ENCODE data around the gene RUFY3. TPM values are rescaled to one million over a fixed set of nuclear protein-coding genes. Genes with fewer than 3 reads are reported as not detected.

The RUFY3 gene
- total and polyA plus RNA-seq, 2 of the 4 experiments (the other 2 are of a cell fraction), result 19.6 to 28.9 TPM

GRCh38 chr4:70741867-70742658, 20.3 kb downstream of the RUFY3 start:
- dilution Hi-C loops (cut with HindIII; ENCODE audit: low sequenced_read_pairs, unreplicated experiment) (no loop called here), in situ Hi-C loops (cut with MboI; ENCODE audit: low sequenced_read_pairs) (no loop called here), intact Hi-C loops (cut with micrococcal nuclease) (no loop called here)
- Histone ChIP-seq H2BK120ac (ENCODE audit: low read depth, low read length) (no peak overlapping the region), H4K8ac (ENCODE audit: low read depth in 2 of 2, low read length in 2 of 2) (no peak overlapping the region), H3K9me3 (ENCODE audit: control insufficient read depth, insufficient read depth, low read length) (no peaks in the 10 kb centered on the region), H4K5ac (ENCODE audit: low read depth, low read length) (no peak overlapping the region), H3K4me2 (ENCODE audit: low read depth, low read length) (no peak overlapping the region), H3K9me1 (ENCODE audit: insufficient read depth, low read length) (peaks cover 7% of the 10 kb centered on the region; the same call in 1 of the 2 replicates), H3K23ac (ENCODE audit: low read depth, low read length) (no peak overlapping the region), H3K27me3 (ENCODE audit: control insufficient read depth, insufficient read depth, low read length) (no peaks in the 10 kb centered on the region), H2BK20ac (ENCODE audit: low read depth, low read length) (no peak overlapping the region), H3K79me1 (ENCODE audit: low read depth in 1 of 2, low read length in 2 of 2) (peaks cover 24 to 49% of the 10 kb centered on the region in 2 experiments), H3K14ac (replicated peaks; ENCODE audit: low read depth, low read length) (no peak overlapping the region), H3K4me3 (ENCODE audit: insufficient read depth, low read depth, low read length) (no peak overlapping the region), H2BK5ac (ENCODE audit: low read depth, low read length, poor library complexity, severe bottlenecking) (no peak overlapping the region), H3K4me1 (ENCODE audit: control insufficient read depth, insufficient read depth, low read length) (peaks cover 8% of the 10 kb centered on the region), H2BK15ac (ENCODE audit: low read depth, low read length) (no peak overlapping the region), H4K91ac (ENCODE audit: insufficient read depth, low read depth, low read length) (no peak overlapping the region), H4K20me1 (ENCODE audit: insufficient read depth, low read length) (peaks cover 16% of the 10 kb centered on the region; the same call in 1 of the 2 replicates), H3K4ac (ENCODE audit: low read depth, low read length) (no peak overlapping the region), H3K18ac (ENCODE audit: low read depth, low read length) (no peak overlapping the region; the same call in 1 of the 2 replicates), H3K27ac (ENCODE audit: insufficient read depth, low read length) (no peak overlapping the region), H2AFZ (replicated peaks; ENCODE audit: low read length, poor library complexity) (no peak overlapping the region), H3K9ac (ENCODE audit: low read depth, low read length) (no peak overlapping the region), H2AK9ac (replicated peaks; ENCODE audit: low read depth, low read length, poor library complexity) (no peak overlapping the region), H2AK5ac (ENCODE audit: low read depth, low read length) (no peak overlapping the region), H3K56ac (ENCODE audit: extremely low read depth, insufficient read depth, low read length) (no peak overlapping the region), H3K36me3 (ENCODE audit: control insufficient read depth, insufficient read depth, low read length) (no peaks in the 10 kb centered on the region; the same call in 1 of the 2 replicates)
- POLR2A ChIA-PET (ENCODE audit: unreplicated experiment), result no interaction called here
- ATAC-seq (ENCODE audit: low read depth) (peak; percentile 54), DNase-seq (peak; percentile 46)
- WGBS, 2 experiments (ENCODE audit: extremely low coverage in 2 of 2, insufficient read length in 1 of 2), result no CpG with 5 or more reads among the region's 5 CpGs
- TF ChIP-seq BHLHE40 (IDR thresholded peaks at IDR 0.05; ENCODE audit: low read depth, low read length) (no peak), CTCF (conservative IDR thresholded peaks at IDR 0.05; ENCODE audit: low read depth, low read length) (no peak), ELK1 (IDR thresholded peaks at IDR 0.05; ENCODE audit: borderline replicate concordance, low read depth, low read length) (no peak), SMC3 (IDR thresholded peaks at IDR 0.05; ENCODE audit: low read depth, low read length) (no peak), NFE2L2 (IDR thresholded peaks at IDR 0.05; ENCODE audit: low read depth, low read length) (no peak), FOS (IDR thresholded peaks at IDR 0.05; ENCODE audit: low read depth, low read length) (no peak), CEBPB (IDR thresholded peaks at IDR 0.05; ENCODE audit: low read depth, low read length) (no peak), RCOR1 (IDR thresholded peaks at IDR 0.05; ENCODE audit: insufficient replicate concordance, low read length) (no peak)
- BruUV-seq (replicated peaks), result no TSS peak
- CTCF ChIA-PET, result no interaction called here

Measured in IMR-90 (cell line).